ENCODE data around the gene TNRC6B.
"Not testable (repeated sequence)": the region's sequence is repeated elsewhere in the genome, so short reads cannot be mapped to it uniquely, and the experiment has no call there.

TNRC6B gene

GRCh38 chr22:40211476-40212054 is 33.8 kb downstream of the TNRC6B start:
- no peak for DNase-seq (ENCODE audit: low spot score)

GRCh38 chr22:40212121-40212520 is 34.4 kb downstream of the TNRC6B start:
- no peak for DNase-seq (ENCODE audit: low spot score)

- DNase-seq (ENCODE audit: low spot score): no peak
Measured at GRCh38 chr22:40213478-40213877, 35.8 kb downstream of the TNRC6B start.

- no peak for DNase-seq (ENCODE audit: low spot score)
Measured at GRCh38 chr22:40215266-40215665, 37.5 kb downstream of the TNRC6B start.

GRCh38 chr22:40216041-40216756 is 38.5 kb downstream of the TNRC6B start:
- DNase-seq (ENCODE audit: low spot score): no peak

- DNase-seq (ENCODE audit: low spot score): no peak
Measured at GRCh38 chr22:40218152-40218551, 40.4 kb downstream of the TNRC6B start.

- no peak for DNase-seq (ENCODE audit: low spot score)
Measured at GRCh38 chr22:40218723-40219294, 41.1 kb downstream of the TNRC6B start.

- no peak for DNase-seq (ENCODE audit: low spot score)
Measured at GRCh38 chr22:40220316-40221054, 42.8 kb downstream of the TNRC6B start.

GRCh38 chr22:40221055-40221414 is 43.3 kb downstream of the TNRC6B start:
- no peak for DNase-seq (ENCODE audit: low spot score)

GRCh38 chr22:40222979-40223378 is 45.3 kb downstream of the TNRC6B start:
- DNase-seq (ENCODE audit: low spot score): not testable (repeated sequence)

- DNase-seq (ENCODE audit: low spot score): no peak
Measured at GRCh38 chr22:40224702-40225101, 47.0 kb downstream of the TNRC6B start.

GRCh38 chr22:40226620-40227019 is 48.9 kb downstream of the TNRC6B start:
- DNase-seq (ENCODE audit: low spot score): no peak

- DNase-seq (ENCODE audit: low spot score): no peak
Measured at GRCh38 chr22:40231618-40232313, 54.0 kb downstream of the TNRC6B start.

GRCh38 chr22:40232624-40233023 is 54.9 kb downstream of the TNRC6B start:
- DNase-seq (ENCODE audit: low spot score): no peak

- no peak for DNase-seq (ENCODE audit: low spot score)
Measured at GRCh38 chr22:40233886-40234285, 56.2 kb downstream of the TNRC6B start.

- no peak for DNase-seq (ENCODE audit: low spot score)
Measured at GRCh38 chr22:40234658-40235057, 56.9 kb downstream of the TNRC6B start.

- no peak for DNase-seq (ENCODE audit: low spot score)
Measured at GRCh38 chr22:40235308-40235707, 57.6 kb downstream of the TNRC6B start.

GRCh38 chr22:40236131-40236665 is 58.5 kb downstream of the TNRC6B start:
- DNase-seq (ENCODE audit: low spot score): no peak

- DNase-seq (ENCODE audit: low spot score): no peak
Measured at GRCh38 chr22:40237241-40237640, 59.5 kb downstream of the TNRC6B start.

- no peak for DNase-seq (ENCODE audit: low spot score)
Measured at GRCh38 chr22:40237788-40238424, 60.2 kb downstream of the TNRC6B start.
